Stimulated activated CD8-positive, alpha-beta memory T cell treated with anti-CD3 and anti-CD28 coated beads, Interleukin-4, amount 100 ng/mL, for 24 hours (primary cell): ENCODE results near the gene PDE4B.

Experiments used
- DNase-seq: peaks from one replicate; pipeline ENCODE4 v3.0.0-alpha.2; 2020; ENCODE audit warnings: low read depth

The PDE4B gene

GRCh38 chr1:66242646-66243547, 450.2 kb downstream of the PDE4B start:
- DNase-seq: peak; percentile 53

GRCh38 chr1:66243548-66244130, 450.9 kb downstream of the PDE4B start:
- DNase-seq: no peak

GRCh38 chr1:66244429-66244828, 451.7 kb downstream of the PDE4B start:
- no peak for DNase-seq

- no peak for DNase-seq
Observed at GRCh38 chr1:66245691-66246090, 453.0 kb downstream of the PDE4B start.

- DNase-seq: no peak
Observed at GRCh38 chr1:66246351-66247269, 453.9 kb downstream of the PDE4B start.

GRCh38 chr1:66247415-66248208, 454.9 kb downstream of the PDE4B start:
- DNase-seq: no peak

- DNase-seq: no peak
Observed at GRCh38 chr1:66248257-66248656, 455.6 kb downstream of the PDE4B start.

- DNase-seq: no peak
Observed at GRCh38 chr1:66248746-66249145, 456.1 kb downstream of the PDE4B start.

GRCh38 chr1:66250075-66250474, 457.4 kb downstream of the PDE4B start:
- no peak for DNase-seq

- no peak for DNase-seq
Observed at GRCh38 chr1:66250478-66250877, 457.8 kb downstream of the PDE4B start.

- no peak for DNase-seq
Observed at GRCh38 chr1:66251546-66251945, 458.9 kb downstream of the PDE4B start.

- no peak for DNase-seq
Observed at GRCh38 chr1:66253330-66253921, 460.7 kb downstream of the PDE4B start.

- DNase-seq: no peak
Observed at GRCh38 chr1:66254785-66255184, 462.1 kb downstream of the PDE4B start.

- DNase-seq: no peak
Observed at GRCh38 chr1:66256629-66257572, 464.2 kb downstream of the PDE4B start.

- no peak for DNase-seq
Observed at GRCh38 chr1:66258404-66259105, 465.9 kb downstream of the PDE4B start.

- DNase-seq: no peak
Observed at GRCh38 chr1:66261364-66261763, 468.7 kb downstream of the PDE4B start.

GRCh38 chr1:66262208-66262963, 469.7 kb downstream of the PDE4B start:
- DNase-seq: no peak

GRCh38 chr1:66265268-66265667, 472.6 kb downstream of the PDE4B start:
- DNase-seq: no peak

- no peak for DNase-seq
Observed at GRCh38 chr1:66265796-66266195, 473.1 kb downstream of the PDE4B start.
